ENCODE results near the gene WFDC5.
"Not testable (repeated sequence)": the region's sequence is repeated elsewhere in the genome, so short reads cannot be mapped to it uniquely, and the experiment has no call there.

The WFDC5 gene

GRCh38 chr20:45114465-45115385 is at the start of gene WFDC5:
WFDC5 (minus strand) TSS chr20:45115174; CDS start chr20:45115083, 91 bp downstream.
- no peak for DNase-seq (ENCODE audit: low spot score)

GRCh38 chr20:45163083-45163803 is 48.3 kb upstream of the WFDC5 start:
- DNase-seq (ENCODE audit: low spot score), result no peak

- DNase-seq (ENCODE audit: low spot score), result no peak
These were observed 43.0 kb upstream of the WFDC5 start for GRCh38 chr20:45157962-45158361.

GRCh38 chr20:45156713-45157112 is 41.7 kb upstream of the WFDC5 start:
- DNase-seq (ENCODE audit: low spot score), result no peak

- DNase-seq (ENCODE audit: low spot score), result not testable (repeated sequence)
These were observed 39.8 kb upstream of the WFDC5 start for GRCh38 chr20:45154794-45155193.

GRCh38 chr20:45154183-45154582 is 39.2 kb upstream of the WFDC5 start:
- DNase-seq (ENCODE audit: low spot score), result no peak

- DNase-seq (ENCODE audit: low spot score), result no peak
These were observed 38.8 kb upstream of the WFDC5 start for GRCh38 chr20:45153752-45154151.

GRCh38 chr20:45153147-45153546 is 38.2 kb upstream of the WFDC5 start:
- no peak for DNase-seq (ENCODE audit: low spot score)

GRCh38 chr20:45152405-45152804 is 37.4 kb upstream of the WFDC5 start:
- no peak for DNase-seq (ENCODE audit: low spot score)

- no peak for DNase-seq (ENCODE audit: low spot score)
These were observed 34.1 kb upstream of the WFDC5 start for GRCh38 chr20:45149062-45149461.

- no peak for DNase-seq (ENCODE audit: low spot score)
These were observed 25.9 kb upstream of the WFDC5 start for GRCh38 chr20:45140836-45141235.

- not testable (repeated sequence) for DNase-seq (ENCODE audit: low spot score)
These were observed 24.9 kb upstream of the WFDC5 start for GRCh38 chr20:45139733-45140375.

GRCh38 chr20:45138561-45139300 is 23.8 kb upstream of the WFDC5 start:
- peak; percentile 22 for DNase-seq (ENCODE audit: low spot score)

GRCh38 chr20:45136911-45137310 is 21.9 kb upstream of the WFDC5 start:
- no peak for DNase-seq (ENCODE audit: low spot score)

GRCh38 chr20:45128099-45128498 is 13.1 kb upstream of the WFDC5 start:
- no peak for DNase-seq (ENCODE audit: low spot score)

- DNase-seq (ENCODE audit: low spot score), result no peak
These were observed 9.4 kb upstream of the WFDC5 start, which contains the start of gene WFDC12 for GRCh38 chr20:45124365-45124764. WFDC12 (minus strand) TSS chr20:45124465; CDS start chr20:45124447, 18 bp downstream.

- DNase-seq (ENCODE audit: low spot score), result no peak
These were observed 6.4 kb upstream of the WFDC5 start for GRCh38 chr20:45121388-45121787.

GRCh38 chr20:45119556-45120266 is 4.7 kb upstream of the WFDC5 start:
- no peak for DNase-seq (ENCODE audit: low spot score)

- no peak for DNase-seq (ENCODE audit: low spot score)
These were observed 3.1 kb upstream of the WFDC5 start for GRCh38 chr20:45118028-45118427.

- no peak for DNase-seq (ENCODE audit: low spot score)
These were observed 2.6 kb upstream of the WFDC5 start for GRCh38 chr20:45117581-45117980.

GRCh38 chr20:45115829-45116228 is 855 bp upstream of the WFDC5 start:
- DNase-seq (ENCODE audit: low spot score), result no peak

All from CD4-positive, alpha-beta T cell treated with Interleukin-2 at 100 ng/mL for 4 hours (primary cell).